Sigmoid colon (tissue), 4 donors: Measurements from ENCODE around the gene PSMA5.
A peak's percentile ranks its signal among the peaks of the same experiment; 100 is the strongest.

Source experiments
- CTCF ChIP-seq, 4 experiments: fragments of 450-650 bp in 3 of 4; fragments of 200-600 bp in 1 of 4; IDR thresholded peaks; one replicate each; pipeline ENCODE4 v1.5.1; 2016 to 2019; ENCODE audit warnings: antibody characterized with exemption in 4 of 4, mild to moderate bottlenecking in 3 of 4, moderate library complexity in 2 of 4
- EP300 ChIP-seq, 4 donors: sonication (generic); formaldehyde crosslinking; IDR thresholded peaks; one replicate each; pipeline ENCODE4 v1.6.1; 2017; ENCODE audit warnings: antibody characterized with exemption in 4 of 4
- POLR2A ChIP-seq, 2 donors: fragments of 450-650 bp; IDR thresholded peaks; one replicate each; pipeline ENCODE4 v1.6.1; 2016; ENCODE audit warnings: antibody characterized with exemption in 2 of 2, mild to moderate bottlenecking in 2 of 2, moderate library complexity in 2 of 2
- POLR2AphosphoS5 ChIP-seq, 4 donors: sonication (generic); formaldehyde crosslinking; IDR thresholded peaks; one replicate each; pipeline ENCODE4 v1.6.1; 2017; ENCODE audit warnings: antibody characterized with exemption in 4 of 4

GRCh38 chr1:109361649-109362048 is 64.6 kb downstream of the PSMA5 start:
- TF ChIP-seq CTCF (IDR thresholded peaks at IDR 0.05): no peak
- no peak for TF ChIP-seq POLR2AphosphoS5 (IDR thresholded peaks at IDR 0.05)
- no peak for TF ChIP-seq POLR2A (IDR thresholded peaks at IDR 0.05)
- TF ChIP-seq EP300 (IDR thresholded peaks at IDR 0.05): peak in 1 of 4 donors; percentile 20
